Keratinocyte (primary cell): ENCODE results near the gene GSKIP. TPM values are rescaled to one million over a fixed set of nuclear protein-coding genes. Genes with fewer than 3 reads are reported as not detected.

Experiments used
- DNase-seq: peaks from one replicate; pipeline ENCODE4 v3.0.0-alpha.2; 2011; ENCODE audit warnings: low read depth, missing footprints, low spot score
- FAIRE-seq: peaks from 2 replicates; lab custom pipeline; 2011; peaks lifted over from hg19 to GRCh38; lab: Jason Lieb, UNC
- H2AFZ ChIP-seq: 2 replicates; pipeline ENCODE4 v1.6.0; 2012; ENCODE audit warnings: low read length, control low read depth, inconsistent platforms; ENCODE audit not compliant: control insufficient read depth
- H3K27ac ChIP-seq: 2 replicates; pipeline ENCODE4 v1.5.1; 2011; ENCODE audit warnings: low read length; ENCODE audit not compliant: control insufficient read depth, insufficient read depth
- H3K27me3 ChIP-seq: 3 replicates; pipeline ENCODE4 v1.6.0; 2011; ENCODE audit warnings: low read length; ENCODE audit not compliant: control insufficient read depth, insufficient read depth; ENCODE audit errors: extremely low read depth
- H3K36me3 ChIP-seq, 2 experiments: 2 replicates in 1 of 2; 3 replicates in 1 of 2; pipeline ENCODE4 v1.5.1; 2011; ENCODE audit warnings: low read length in 2 of 2, mild to moderate bottlenecking in 1 of 2; ENCODE audit not compliant: control insufficient read depth in 2 of 2, insufficient read depth in 2 of 2; ENCODE audit errors: extremely low read depth in 1 of 2
- H3K4me1 ChIP-seq: 3 replicates; pipeline ENCODE4 v1.5.1; 2011; ENCODE audit warnings: low read length; ENCODE audit not compliant: control insufficient read depth, insufficient read depth; ENCODE audit errors: extremely low read depth
- H3K4me2 ChIP-seq: 3 replicates; pipeline ENCODE4 v1.6.0; 2011; ENCODE audit warnings: low read depth, low read length; ENCODE audit not compliant: control insufficient read depth, insufficient read depth; ENCODE audit errors: extremely low read depth
- H3K4me3 ChIP-seq, 3 experiments: fragments of 200-600 bp in 1 of 3; sonication (generic) in 1 of 3; 2 replicates in 2 of 3; 3 replicates in 1 of 3; pipeline ENCODE4 v1.5.1; 2011 to 2016; ENCODE audit warnings: low read length in 3 of 3, mild to moderate bottlenecking in 3 of 3, control low read depth in 2 of 3, inconsistent platforms in 1 of 3, low read depth in 1 of 3, mixed read lengths in 1 of 3, mixed run types in 1 of 3, moderate library complexity in 1 of 3; ENCODE audit not compliant: control insufficient read depth in 2 of 3, insufficient read depth in 2 of 3; ENCODE audit errors: extremely low read depth in 1 of 3
- H3K79me2 ChIP-seq: 2 replicates; pipeline ENCODE4 v1.6.0; 2012; ENCODE audit warnings: low read length; ENCODE audit not compliant: control insufficient read depth, insufficient read depth
- H3K9ac ChIP-seq: 3 replicates; pipeline ENCODE4 v1.6.0; 2011; ENCODE audit warnings: low read length; ENCODE audit not compliant: control insufficient read depth, insufficient read depth; ENCODE audit errors: extremely low read depth
- H3K9me1 ChIP-seq: 3 replicates; pipeline ENCODE4 v1.6.0; 2011; ENCODE audit warnings: low read length; ENCODE audit not compliant: control insufficient read depth, insufficient read depth; ENCODE audit errors: extremely low read depth
- H3K9me3 ChIP-seq: 2 replicates; pipeline ENCODE4 v1.5.1; 2012; ENCODE audit warnings: low read depth, low read length; ENCODE audit not compliant: control insufficient read depth
- H4K20me1 ChIP-seq: 3 replicates; pipeline ENCODE4 v1.6.0; 2011; ENCODE audit warnings: low read length; ENCODE audit not compliant: control insufficient read depth, insufficient read depth; ENCODE audit errors: extremely low read depth
- CTCF ChIP-seq, 3 experiments: IDR thresholded peaks in 1 of 3; conservative IDR thresholded peaks in 1 of 3; optimal IDR thresholded peaks in 1 of 3; 2 replicates in 2 of 3; 3 replicates in 1 of 3; pipeline versions ENCODE3 to v1.5.1; 2011; ENCODE audit warnings: low read length in 3 of 3, mild to moderate bottlenecking in 3 of 3, moderate library complexity in 2 of 3, control low read depth in 1 of 3, inconsistent platforms in 1 of 3; ENCODE audit not compliant: insufficient read depth in 2 of 3; ENCODE audit errors: extremely low read depth in 1 of 3
- EZH2 ChIP-seq: IDR thresholded peaks from one replicate; pipeline ENCODE4 v1.6.1; 2012; ENCODE audit warnings: inconsistent platforms, mild to moderate bottlenecking, low read length, moderate library complexity
- dilution Hi-C: fragments of 300-500 bp; cut with MboI; formaldehyde crosslinking; loops from one replicate; pipeline ENCODE4 v1.7.0; 2020; ENCODE audit warnings: low sequenced_read_pairs; ENCODE audit not compliant: extremely low pct_ligation_motif_present
- polyA plus RNA-seq, 5 experiments: library from polyadenylated mRNA; depleted of rRNA in 3 of 5; stranded (reverse) in 3 of 5; stranded (forward) in 1 of 5; unstranded in 1 of 5; fragments of >200 nt; gene quantifications; 1 replicate in 1 of 5; 2 replicates in 3 of 5; 3 replicates in 1 of 5; pipeline versions ENCODE4 v1.2.1 to v1.2.3, GENCODE V29; 2011 to 2012; ENCODE audit warnings: missing spikeins in 2 of 5, low read depth in 1 of 5, low replicate concordance in 1 of 5

The GSKIP gene
- polyA plus RNA-seq, 1 donor (not counting 4 experiments of a cell fraction or from before 2014, with no cell fraction given) = 51.1 TPM

GRCh38 chr14:96407935-96408570 is 44.7 kb downstream of the GSKIP start:
- Histone ChIP-seq H3K36me3 (no peaks in the 10 kb centered on the region), H3K27me3 (no peaks in the 10 kb centered on the region), H3K9me3 (no peaks in the 10 kb centered on the region), H3K79me2 (no peaks in the 10 kb centered on the region), H3K9ac (no peak overlapping the region), H4K20me1 (no peaks in the 10 kb centered on the region), H3K9me1 (no peaks in the 10 kb centered on the region), H2AFZ (no peak overlapping the region), H3K4me2 (no peak overlapping the region), H3K27ac (no peak overlapping the region), H3K4me3 (no peak overlapping the region), H3K4me1 (no peaks in the 10 kb centered on the region)
- dilution Hi-C loops = no loop called here
- FAIRE-seq (no peak), DNase-seq (no peak)
- TF ChIP-seq EZH2 = no peak
- TF ChIP-seq CTCF (optimal IDR thresholded peaks at IDR 0.05 in 1 of 3, IDR thresholded peaks at IDR 0.05 in 1 of 3, conservative IDR thresholded peaks at IDR 0.05 in 1 of 3; ENCODE audit: extremely low read depth in 1 of 3, insufficient read depth in 2 of 3, low read length in 3 of 3) = no peak

GRCh38 chr14:96408608-96409007 is 45.3 kb downstream of the GSKIP start:
- FAIRE-seq = no peak
- Histone ChIP-seq H3K4me2 (no peak overlapping the region), H3K9me3 (no peaks in the 10 kb centered on the region), H4K20me1 (no peaks in the 10 kb centered on the region), H3K9me1 (no peaks in the 10 kb centered on the region), H3K4me1 (no peaks in the 10 kb centered on the region), H3K27ac (no peak overlapping the region), H3K4me3 (no peak overlapping the region), H3K79me2 (no peaks in the 10 kb centered on the region), H3K36me3 (no peaks in the 10 kb centered on the region), H3K9ac (no peak overlapping the region), H3K27me3 (no peaks in the 10 kb centered on the region), H2AFZ (no peak overlapping the region)
- no peak for DNase-seq
- TF ChIP-seq EZH2 (no peak), CTCF (optimal IDR thresholded peaks at IDR 0.05 in 1 of 3, IDR thresholded peaks at IDR 0.05 in 1 of 3, conservative IDR thresholded peaks at IDR 0.05 in 1 of 3; ENCODE audit: extremely low read depth in 1 of 3, insufficient read depth in 2 of 3, low read length in 3 of 3) (no peak)
- dilution Hi-C loops = no loop called here
